SKM-1 (cell line): ENCODE data around the gene LDAF1.
"Not testable (repeated sequence)": the region's sequence is repeated elsewhere in the genome, so short reads cannot be mapped to it uniquely, and the experiment has no call there.

ENCODE experiments used
- DNase-seq: peaks from one replicate; lab custom pipeline; 2025; ENCODE audit not compliant: unreplicated experiment; lab: John Stamatoyannopoulos, UW

LDAF1 gene

GRCh38 chr16:21161211-21161610 lies 2.7 kb downstream of the LDAF1 start:
- no peak for DNase-seq

DNA sequence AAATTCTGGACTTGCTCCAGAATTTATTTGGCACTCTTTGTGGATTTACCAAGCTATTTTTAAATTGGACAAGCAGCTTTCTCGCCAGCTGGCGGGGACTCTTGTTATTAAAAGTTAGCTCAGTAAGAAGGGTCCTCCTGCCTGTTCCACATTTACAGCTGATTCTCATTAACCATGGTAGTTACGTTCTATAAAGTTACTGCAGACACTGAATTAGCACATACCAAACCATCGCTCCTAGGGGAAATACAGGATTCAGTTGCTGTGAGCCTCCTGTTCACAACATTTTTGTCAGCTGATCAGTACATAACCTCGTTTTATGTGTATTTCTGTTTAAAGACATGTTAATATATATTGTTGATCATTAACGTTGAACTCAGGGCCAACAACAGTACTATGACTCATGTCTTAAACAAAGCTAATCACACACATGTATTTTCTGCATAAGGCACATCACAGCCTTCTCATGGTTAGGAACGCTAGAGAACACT lies 4.2 kb downstream of the LDAF1 start:
- DNase-seq = no peak

DNA sequence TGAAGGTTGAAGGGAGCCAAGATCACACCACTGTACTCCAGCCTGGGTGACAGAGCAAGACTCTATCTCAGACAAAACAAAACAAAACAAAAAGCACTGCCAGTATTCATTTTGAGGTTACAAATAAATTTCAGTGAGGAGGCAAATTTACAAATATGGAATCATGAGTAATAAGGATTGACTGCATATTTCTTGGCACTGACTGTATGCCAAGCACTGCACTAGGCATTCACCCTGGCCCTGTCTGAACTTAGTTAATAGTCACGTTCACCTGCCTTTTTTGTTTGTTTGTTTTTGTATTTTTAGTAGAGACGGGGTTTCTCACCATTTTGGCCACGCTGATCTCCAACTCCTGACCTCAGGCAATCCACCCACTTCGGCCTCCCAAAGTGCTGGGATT lies 5.1 kb downstream of the LDAF1 start:
- DNase-seq = no peak

DNA sequence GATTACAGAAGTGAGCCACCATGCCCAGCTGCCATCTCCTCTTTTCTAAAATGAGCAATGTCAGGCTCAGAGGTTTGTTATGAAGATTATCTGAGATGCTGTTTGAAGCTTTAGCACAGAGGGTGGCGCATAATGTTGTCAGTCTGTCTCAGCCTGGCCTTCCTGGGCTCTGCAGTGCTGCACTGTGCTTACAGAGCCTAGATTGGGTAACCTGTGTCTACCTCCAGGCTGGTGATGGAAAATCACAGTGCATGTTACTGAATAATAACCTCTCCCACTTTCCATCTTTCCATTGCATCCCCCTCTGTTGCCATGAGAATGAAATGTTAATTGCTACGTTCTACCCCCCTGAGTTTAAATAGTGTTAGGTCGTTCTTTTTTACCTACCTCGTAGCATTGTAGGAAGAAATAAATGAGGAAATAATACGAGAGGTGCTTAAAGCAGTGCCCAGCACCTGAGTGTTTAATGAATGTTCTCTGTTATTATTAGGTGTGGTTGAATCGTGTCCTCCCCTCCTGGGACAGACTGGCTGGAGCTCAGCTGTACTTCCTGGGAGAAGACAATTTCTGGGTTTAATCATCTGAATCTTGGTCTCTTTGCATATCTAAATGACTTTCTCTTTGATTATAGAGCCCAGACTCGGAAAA lies 6.2 kb downstream of the LDAF1 start:
- no peak for DNase-seq

- no peak for DNase-seq
Measured at GRCh38 chr16:21166561-21166961, 8.1 kb downstream of the LDAF1 start.

- DNase-seq = no peak
Measured at GRCh38 chr16:21167360-21167759, 8.9 kb downstream of the LDAF1 start.

GRCh38 chr16:21167929-21168602 lies 9.6 kb downstream of the LDAF1 start:
- no peak for DNase-seq

- DNase-seq = no peak
Measured at GRCh38 chr16:21169249-21169981, 10.9 kb downstream of the LDAF1 start.

DNA sequence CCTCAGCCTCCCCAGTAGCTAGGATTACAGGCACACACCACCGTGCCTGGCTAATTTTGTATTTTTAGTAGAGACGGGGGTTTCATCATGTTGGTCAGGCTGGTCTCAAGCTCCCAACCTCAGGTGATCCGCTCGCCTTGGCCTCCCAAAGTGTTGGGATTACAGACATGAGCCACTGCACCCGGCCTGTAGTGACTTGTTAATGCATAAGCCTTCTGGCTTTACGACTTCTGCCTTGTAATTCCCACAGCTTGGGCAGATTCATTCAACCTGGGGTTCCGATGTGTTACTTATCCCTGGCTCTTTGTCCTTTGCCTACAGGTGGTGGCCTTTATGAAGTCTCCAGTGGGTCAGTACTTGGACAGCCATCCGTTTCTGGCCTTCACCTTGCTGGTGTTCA lies 11.6 kb downstream of the LDAF1 start:
- DNase-seq = not testable (repeated sequence)

GRCh38 chr16:21172650-21173049 lies 14.2 kb downstream of the LDAF1 start:
- DNase-seq = no peak

DNA sequence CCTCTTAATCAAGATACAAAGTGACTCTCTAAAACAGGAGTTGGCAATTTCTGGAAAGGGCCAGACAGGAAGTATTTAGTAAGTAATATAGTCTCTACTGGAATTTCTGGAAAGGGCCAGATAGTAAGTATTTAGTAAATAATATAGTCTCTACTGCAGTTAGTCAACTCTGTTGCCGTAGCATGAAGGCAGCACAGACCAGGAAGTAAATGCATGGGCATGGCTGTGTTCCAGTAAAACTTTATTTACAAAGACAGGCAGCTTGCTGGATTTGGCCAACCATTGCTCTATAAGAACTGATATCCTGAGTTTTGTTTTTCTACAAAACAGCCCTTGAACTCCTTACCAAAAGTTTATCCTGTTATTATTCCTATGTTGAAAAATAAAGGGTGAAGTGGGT lies 16.9 kb downstream of the LDAF1 start:
- DNase-seq = no peak

DNA sequence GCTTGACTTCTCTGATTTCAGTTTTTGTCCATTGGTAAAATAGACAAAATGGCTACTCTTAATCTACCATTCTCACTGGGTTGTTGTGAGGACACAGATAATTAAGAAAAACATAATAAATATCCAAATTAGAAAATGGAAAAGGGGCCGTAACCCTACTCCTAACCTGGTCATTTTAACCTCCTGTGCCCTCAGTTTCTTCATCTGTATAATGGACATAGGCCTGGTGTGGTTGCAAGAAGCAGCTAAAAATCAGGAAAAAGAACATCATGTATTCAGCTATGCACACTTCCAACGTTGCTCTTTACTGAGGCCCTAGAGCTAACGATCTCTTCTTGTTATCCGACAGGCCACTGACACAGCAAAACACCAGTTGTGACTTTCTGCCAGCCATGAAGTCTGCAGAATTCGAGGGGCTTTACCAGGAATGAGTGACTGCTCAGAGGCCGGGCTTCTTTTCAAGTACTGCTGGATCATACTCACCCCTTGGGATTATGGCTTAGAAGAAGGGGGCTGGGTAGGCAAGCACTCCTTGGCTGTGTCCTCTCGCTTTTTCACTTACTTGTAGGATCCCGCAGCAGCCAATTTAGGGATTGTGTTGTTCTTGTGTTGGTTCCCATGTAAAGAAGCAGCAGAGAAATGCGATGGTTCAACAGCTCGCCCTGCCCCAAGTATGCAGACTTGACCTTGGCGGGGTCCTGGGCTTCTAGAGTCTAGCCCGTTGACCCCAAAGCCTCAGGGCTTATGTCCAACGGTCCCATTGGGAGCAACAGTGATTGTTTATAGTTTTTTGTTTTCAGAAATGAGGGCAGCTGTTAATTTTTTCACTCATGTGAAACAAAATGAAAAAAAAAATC lies 20.9 kb downstream of the LDAF1 start:
- DNase-seq = no peak

DNA sequence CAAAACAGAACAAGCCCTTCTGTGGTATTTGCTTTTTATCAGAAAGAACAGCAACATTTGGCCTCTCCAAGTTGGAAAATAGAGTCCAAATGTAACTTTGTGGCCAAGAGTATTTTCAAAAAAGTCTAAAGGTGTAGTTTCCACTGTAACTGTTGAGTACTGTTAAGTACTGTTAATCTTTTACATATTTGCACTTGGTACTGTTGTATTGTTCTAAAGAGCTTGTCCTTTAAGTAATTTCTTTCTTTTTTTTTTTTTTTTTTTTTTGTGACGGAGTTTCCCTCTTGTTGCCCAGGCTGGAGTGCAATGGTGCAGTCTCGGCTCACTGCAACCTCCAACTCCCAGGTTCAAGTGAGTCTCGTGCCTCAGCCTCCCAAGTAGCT lies 21.5 kb downstream of the LDAF1 start:
- no peak for DNase-seq

GRCh38 chr16:21183995-21184394 lies 25.5 kb downstream of the LDAF1 start:
- no peak for DNase-seq

GRCh38 chr16:21184834-21185233 lies 26.4 kb downstream of the LDAF1 start:
- no peak for DNase-seq

DNA sequence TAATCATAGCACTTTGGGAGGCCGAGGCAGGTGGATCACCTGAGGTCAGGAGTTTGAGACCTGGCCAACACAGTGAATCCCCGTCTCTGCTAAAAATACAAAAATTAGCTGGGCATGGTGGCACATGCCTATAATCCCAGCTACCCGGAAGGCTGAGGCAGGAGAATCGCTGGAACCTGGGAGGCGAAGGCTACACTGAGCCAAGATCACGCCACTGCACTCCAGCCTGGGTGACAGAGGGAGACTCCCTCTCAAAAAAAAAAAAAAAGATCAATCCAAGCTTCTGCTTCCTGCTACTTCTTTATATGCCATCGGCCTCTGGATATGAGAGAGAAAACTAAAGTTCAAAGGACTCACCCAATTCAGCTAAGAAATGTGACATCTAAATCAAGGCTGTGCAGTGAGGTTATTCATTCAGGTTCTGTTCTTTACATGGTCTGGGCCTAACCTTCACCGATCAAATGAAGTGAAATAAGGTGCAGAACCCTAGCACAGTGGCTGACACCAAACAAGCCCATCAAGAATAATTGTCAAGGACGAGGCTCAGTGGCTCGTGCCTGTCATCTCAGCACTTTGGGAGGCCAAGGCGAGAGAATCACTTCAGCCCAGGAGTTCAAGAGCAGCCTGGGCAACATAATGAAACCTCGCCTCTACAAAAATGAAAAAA lies 27.3 kb downstream of the LDAF1 start:
- no peak for DNase-seq

GRCh38 chr16:21186326-21186691 lies 27.8 kb downstream of the LDAF1 start:
- no peak for DNase-seq

DNA sequence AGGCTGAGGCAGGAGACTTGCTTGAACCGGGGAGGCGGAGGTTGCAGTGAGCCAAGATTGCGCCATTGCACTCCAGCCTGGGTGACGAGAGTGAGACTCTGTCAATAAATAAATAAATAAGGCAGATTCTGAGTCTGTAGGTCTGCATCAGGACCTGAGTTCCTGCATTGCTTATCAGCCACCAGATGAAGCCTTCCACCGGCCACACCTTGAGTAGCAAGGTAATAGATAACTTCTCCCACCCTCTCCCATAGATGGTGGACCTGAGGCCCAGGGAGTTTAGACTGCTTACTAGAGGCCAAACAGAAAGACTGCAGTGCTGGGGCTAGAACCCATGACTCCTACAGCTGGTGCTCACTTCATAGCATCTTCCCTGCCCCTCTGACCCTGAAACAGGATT lies 30.8 kb downstream of the LDAF1 start:
- DNase-seq = no peak

- no peak for DNase-seq
Measured at GRCh38 chr16:21190013-21190412, 31.5 kb downstream of the LDAF1 start.

DNA sequence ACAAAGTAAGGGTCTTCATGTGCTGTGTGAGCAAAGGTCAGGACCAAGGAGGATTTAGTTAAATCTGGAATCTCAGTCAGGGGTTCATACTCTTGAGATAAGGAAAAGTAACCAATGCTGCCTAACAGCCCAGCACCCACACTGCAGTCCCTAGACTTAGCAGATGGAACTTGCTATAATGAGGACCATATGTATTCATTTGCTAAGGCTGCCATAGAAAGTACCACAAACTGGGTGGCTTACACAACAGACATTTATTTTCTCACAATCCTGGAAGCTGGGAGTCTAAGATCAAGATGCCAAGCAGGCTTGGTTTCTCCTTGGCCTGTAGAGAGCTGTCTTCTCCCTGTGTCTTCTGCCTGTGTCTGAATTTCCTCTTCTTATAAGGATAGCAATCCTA lies 32.1 kb downstream of the LDAF1 start:
- no peak for DNase-seq

DNA sequence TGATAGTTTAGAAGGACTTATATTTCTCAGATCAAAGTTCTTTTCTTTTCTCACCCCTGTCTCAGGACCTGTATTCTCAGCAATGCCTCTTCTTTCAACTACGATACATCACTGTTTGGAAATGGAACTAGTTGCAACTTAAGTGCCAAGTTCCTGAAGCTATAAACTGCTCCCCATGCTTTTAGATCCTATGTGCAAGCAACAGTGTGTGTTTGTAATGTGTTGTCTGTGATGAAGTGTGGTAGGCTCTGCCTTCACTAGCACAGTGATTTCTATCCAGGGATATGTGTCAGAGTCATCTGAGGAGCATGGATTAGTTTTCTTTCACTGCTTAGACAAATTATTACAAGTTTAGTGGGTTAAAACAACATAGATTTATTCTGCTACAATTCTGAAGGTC lies 34.5 kb downstream of the LDAF1 start:
- no peak for DNase-seq
